Upper lobe of left lung (tissue), 6 donors: Measurements from ENCODE around the gene RIMBP2. TPM values are rescaled to one million over a fixed set of nuclear protein-coding genes. Genes with fewer than 3 reads are reported as not detected.
"Not testable (repeated sequence)": the region's sequence is repeated elsewhere in the genome, so short reads cannot be mapped to it uniquely, and the experiment has no call there.

Source experiments
- ATAC-seq, 2 donors: fragments of 200-7000 bp; cut with Tn5 transposase; one replicate each; pipeline ENCODE4 v1.9.1; 2022; ENCODE audit warnings: mild to moderate bottlenecking in 2 of 2, moderate library complexity in 2 of 2; ENCODE audit not compliant: low FRiP score in 2 of 2
- DNase-seq, 2 donors: peaks; one replicate each; pipeline ENCODE4 v3.0.0-alpha.2; 2019 to 2020
- H3K27ac ChIP-seq, 4 donors: fragments of 200-600 bp; sonication (generic); one replicate each; pipeline ENCODE4 v1.5.1; 2016 to 2019
- H3K27me3 ChIP-seq, 4 donors: fragments of 200-600 bp; sonication (generic); one replicate each; pipeline ENCODE4 v1.5.1; 2017 to 2019
- H3K36me3 ChIP-seq, 4 donors: fragments of 200-600 bp; sonication (generic); one replicate each; pipeline ENCODE4 v1.5.1; 2016 to 2019
- H3K4me1 ChIP-seq, 4 donors: fragments of 200-600 bp; sonication (generic); one replicate each; pipeline ENCODE4 v1.5.1; 2018 to 2019
- H3K4me3 ChIP-seq, 4 donors: fragments of 200-600 bp; sonication (generic); one replicate each; pipeline ENCODE4 v1.5.1; 2017 to 2019; ENCODE audit warnings: mild to moderate bottlenecking in 2 of 4, moderate library complexity in 1 of 4
- H3K9me3 ChIP-seq, 4 donors: fragments of 200-600 bp; sonication (generic); one replicate each; pipeline ENCODE4 v1.5.1; 2018 to 2019
- EP300 ChIP-seq, 4 donors: sonication (generic); formaldehyde crosslinking; IDR thresholded peaks; one replicate each; pipeline ENCODE4 v1.5.1; 2017; ENCODE audit warnings: antibody characterized with exemption in 4 of 4, control low read depth in 2 of 4
- POLR2A ChIP-seq, 4 donors: fragments of 450-650 bp; IDR thresholded peaks; one replicate each; pipeline ENCODE4 v1.5.1; 2016 to 2017; ENCODE audit warnings: antibody characterized with exemption in 4 of 4, mild to moderate bottlenecking in 2 of 4
- POLR2AphosphoS5 ChIP-seq, 2 donors: sonication (generic); formaldehyde crosslinking; IDR thresholded peaks; one replicate each; pipeline ENCODE4 v1.5.1; 2017; ENCODE audit warnings: antibody characterized with exemption in 2 of 2
- WGBS, 2 donors: methylation state at CpG; one replicate each; pipeline ENCODE4 v1.1.5; 2017 to 2018; 5-methylcytosine and 5-hydroxymethylcytosine counted together
- total RNA-seq, 6 donors: library from RNA; depleted of rRNA in 4 of 6; stranded (reverse); fragments of >200 nt in 4 of 6; gene quantifications; one replicate each; pipeline versions ENCODE4 v1.1.0 to v1.2.1, GENCODE V29; 2016 to 2021
- TF ChIP-seq, protein P1 (sequence below), 6 experiments: fragments of 450-650 bp in 4 of 6; fragments of 200-600 bp in 2 of 6; sonication (generic) in 2 of 6; IDR thresholded peaks; one replicate each; pipeline ENCODE4 v1.5.1; 2016 to 2019; ENCODE audit warnings: antibody characterized with exemption in 6 of 6
- donor health status: DM: no; HTN: no; CAD: no; lungs with moderate emphysema.
- donor health status: DM: no; HTN: yes; CAD: no; lungs with severe emphysema.

Gene RIMBP2
- total RNA-seq, 6 donors from 2014 or later: 0.23 to 3.9 (median 0.44) TPM; not detected in 1

DNA sequence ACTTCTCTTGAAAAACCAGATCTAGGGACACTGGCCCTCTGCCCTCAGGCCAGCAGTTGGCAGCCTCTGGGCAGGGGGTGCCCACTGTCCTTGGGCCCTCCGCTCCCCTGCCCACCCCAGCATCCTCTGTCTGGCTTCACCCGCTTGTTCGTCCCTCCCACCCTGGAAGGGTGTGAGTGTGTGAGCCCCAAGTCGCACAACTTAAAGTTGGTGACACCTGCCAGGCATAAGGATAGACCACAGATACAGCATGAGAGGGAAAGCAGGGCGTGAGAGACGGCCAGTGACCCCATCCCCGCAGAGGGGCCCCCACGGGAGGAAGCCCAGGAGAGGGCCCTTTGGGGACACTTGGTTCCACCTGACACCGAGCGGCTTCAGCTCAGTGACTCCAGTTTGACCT is 23.5 kb upstream of the RIMBP2 start:
- TF ChIP-seq, protein P1, sequence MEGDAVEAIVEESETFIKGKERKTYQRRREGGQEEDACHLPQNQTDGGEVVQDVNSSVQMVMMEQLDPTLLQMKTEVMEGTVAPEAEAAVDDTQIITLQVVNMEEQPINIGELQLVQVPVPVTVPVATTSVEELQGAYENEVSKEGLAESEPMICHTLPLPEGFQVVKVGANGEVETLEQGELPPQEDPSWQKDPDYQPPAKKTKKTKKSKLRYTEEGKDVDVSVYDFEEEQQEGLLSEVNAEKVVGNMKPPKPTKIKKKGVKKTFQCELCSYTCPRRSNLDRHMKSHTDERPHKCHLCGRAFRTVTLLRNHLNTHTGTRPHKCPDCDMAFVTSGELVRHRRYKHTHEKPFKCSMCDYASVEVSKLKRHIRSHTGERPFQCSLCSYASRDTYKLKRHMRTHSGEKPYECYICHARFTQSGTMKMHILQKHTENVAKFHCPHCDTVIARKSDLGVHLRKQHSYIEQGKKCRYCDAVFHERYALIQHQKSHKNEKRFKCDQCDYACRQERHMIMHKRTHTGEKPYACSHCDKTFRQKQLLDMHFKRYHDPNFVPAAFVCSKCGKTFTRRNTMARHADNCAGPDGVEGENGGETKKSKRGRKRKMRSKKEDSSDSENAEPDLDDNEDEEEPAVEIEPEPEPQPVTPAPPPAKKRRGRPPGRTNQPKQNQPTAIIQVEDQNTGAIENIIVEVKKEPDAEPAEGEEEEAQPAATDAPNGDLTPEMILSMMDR (IDR thresholded peaks at IDR 0.05): no peak
- no peak for TF ChIP-seq EP300 (IDR thresholded peaks at IDR 0.05)
- TF ChIP-seq POLR2A (IDR thresholded peaks at IDR 0.05): no peak
- no peak for TF ChIP-seq POLR2AphosphoS5 (IDR thresholded peaks at IDR 0.05)
- Histone ChIP-seq H3K4me1 (no peaks in the 10 kb centered on the region), H3K4me3 (no peak overlapping the region), H3K36me3 (no peaks in the 10 kb centered on the region), H3K27me3 (no peaks in the 10 kb centered on the region), H3K9me3 (no peaks in the 10 kb centered on the region), H3K27ac (no peak overlapping the region)
- ATAC-seq: peak in 1 of 2 donors; percentile 16
- WGBS, 2 donors: 84 to 92% methylated on average over 10 of the region's 10 CpGs
- no peak for DNase-seq

DNA sequence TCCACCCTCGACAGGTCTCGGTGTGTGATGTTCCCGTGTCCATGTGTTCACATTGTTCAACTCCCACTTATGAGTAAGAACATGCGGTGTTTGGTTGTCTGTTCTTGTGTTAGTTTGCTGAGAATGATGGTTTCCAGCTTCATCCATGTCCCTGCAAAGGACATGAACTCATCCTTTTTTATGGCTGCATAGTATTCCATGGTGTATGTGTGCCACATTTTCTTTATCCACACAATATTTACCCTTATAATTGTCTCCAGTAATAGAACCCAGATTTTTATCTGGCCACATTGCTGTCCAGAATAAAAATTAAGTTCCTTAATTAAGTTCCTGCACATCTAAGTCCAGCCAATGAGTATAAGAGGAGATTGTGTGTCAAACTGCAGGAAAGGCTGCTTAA is 22.3 kb upstream of the RIMBP2 start:
- WGBS, 2 donors: 86 to 96% methylated on average over 4 of the region's 4 CpGs
- ATAC-seq, H3K27me3 ChIP-seq: not testable (repeated sequence)

DNA sequence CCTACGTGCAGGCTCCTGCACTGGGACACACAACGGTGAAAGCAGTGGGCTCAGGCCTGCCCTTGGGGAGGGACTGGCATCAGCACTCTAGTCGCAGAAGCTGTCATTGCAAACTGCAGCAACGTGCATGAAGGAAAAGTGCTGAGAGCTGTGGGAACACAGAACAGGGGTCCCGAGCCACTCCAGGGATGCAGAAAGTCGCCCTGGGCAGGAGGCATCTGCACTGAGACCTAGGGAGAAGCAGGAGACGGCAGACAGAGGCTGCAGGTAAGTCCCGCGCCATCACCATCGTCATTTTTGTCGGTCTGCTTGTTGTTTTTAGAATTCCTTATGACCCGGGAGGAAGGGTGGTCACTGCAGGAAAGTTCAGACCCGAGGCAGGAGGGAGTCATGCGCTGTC is 21.6 kb upstream of the RIMBP2 start:
- no peak for ATAC-seq
- WGBS, 2 donors: 43 to 50% methylated on average over 14 of the region's 14 CpGs
- Histone ChIP-seq H3K27ac (no peak overlapping the region), H3K9me3 (no peaks in the 10 kb centered on the region), H3K4me3 (no peak overlapping the region), H3K36me3 (no peaks in the 10 kb centered on the region), H3K4me1 (no peaks in the 10 kb centered on the region), H3K27me3 (no peaks in the 10 kb centered on the region)
- TF ChIP-seq EP300 (IDR thresholded peaks at IDR 0.05) (no peak), POLR2AphosphoS5 (IDR thresholded peaks at IDR 0.05) (no peak), POLR2A (IDR thresholded peaks at IDR 0.05) (no peak)
- TF ChIP-seq, protein P1 (IDR thresholded peaks at IDR 0.05): no peak
- DNase-seq: no peak

More for the DNA sequence above, 22.3 kb upstream of the RIMBP2 start:
- not testable (repeated sequence) for DNase-seq, H3K9me3 ChIP-seq, H3K27ac ChIP-seq, H3K4me3 ChIP-seq, H3K36me3 ChIP-seq, H3K4me1 ChIP-seq

GRCh38 chr12:130729344-130729743 is 13.2 kb upstream of the RIMBP2 start:
- Histone ChIP-seq H3K9me3 (peaks cover 0 to 5% (median 2%) of the 10 kb centered on the region in 4 donors), H3K4me1 (no peaks in the 10 kb centered on the region), H3K27me3 (no peaks in the 10 kb centered on the region), H3K4me3 (no peak overlapping the region), H3K36me3 (no peaks in the 10 kb centered on the region), H3K27ac (no peak overlapping the region)
- ATAC-seq (no peak), DNase-seq (no peak)
- 40 to 58% methylated on average over 8 to 9 of the region's 9 CpGs for WGBS, 2 donors
- no peak for TF ChIP-seq EP300 (IDR thresholded peaks at IDR 0.05)
- TF ChIP-seq, protein P1 (IDR thresholded peaks at IDR 0.05): no peak
- TF ChIP-seq POLR2A (IDR thresholded peaks at IDR 0.05): no peak
- TF ChIP-seq POLR2AphosphoS5 (IDR thresholded peaks at IDR 0.05): no peak

DNA sequence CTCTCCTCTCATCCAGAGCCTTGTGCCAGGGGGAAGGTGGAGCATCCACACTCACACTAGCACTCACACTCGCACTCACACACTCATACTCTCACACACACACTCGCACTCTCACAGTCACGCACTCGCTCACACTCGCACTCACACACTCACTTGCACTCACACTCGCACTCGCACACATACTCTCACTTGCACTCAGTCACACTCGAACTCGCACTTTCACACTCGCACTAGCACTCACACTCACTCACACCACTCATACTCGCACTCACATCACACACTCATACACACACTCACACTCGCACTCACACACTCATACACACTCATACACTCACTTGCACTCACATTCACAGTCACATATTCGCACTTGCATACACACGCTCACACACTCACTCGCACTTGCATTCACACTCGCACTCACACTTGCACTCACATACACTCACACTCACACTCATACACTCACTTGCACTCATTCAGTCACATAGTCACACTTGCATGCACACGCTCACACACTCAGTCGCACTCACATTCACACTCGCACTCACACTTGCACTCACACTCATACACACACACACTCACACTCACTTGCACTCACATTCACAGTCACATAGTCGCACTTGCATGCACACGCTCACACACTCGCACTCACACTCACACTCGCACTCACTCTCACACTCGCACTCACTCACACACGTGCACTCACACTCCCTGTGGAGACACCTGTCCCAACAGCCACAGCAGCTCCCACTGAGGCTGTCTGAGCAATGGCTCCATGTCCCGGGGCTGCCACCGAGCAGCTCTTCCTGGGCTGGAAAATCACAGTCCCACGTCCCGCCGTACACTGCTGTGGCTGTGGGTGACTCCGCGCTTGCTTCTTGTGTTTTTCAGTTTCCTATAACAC is 12.3 kb upstream of the RIMBP2 start:
- TF ChIP-seq POLR2A (IDR thresholded peaks at IDR 0.05): no peak
- TF ChIP-seq, protein P1 (IDR thresholded peaks at IDR 0.05): no peak
- no peak for TF ChIP-seq EP300 (IDR thresholded peaks at IDR 0.05)
- TF ChIP-seq POLR2AphosphoS5 (IDR thresholded peaks at IDR 0.05): no peak
- 90 to 92% methylated on average over 32 of the region's 32 CpGs for WGBS, 2 donors
- Histone ChIP-seq H3K9me3 (peaks cover 0 to 5% (median 3%) of the 10 kb centered on the region in 4 donors), H3K27me3 (no peaks in the 10 kb centered on the region), H3K4me1 (no peaks in the 10 kb centered on the region), H3K36me3 (no peaks in the 10 kb centered on the region), H3K4me3 (no peak overlapping the region), H3K27ac (no peak overlapping the region)
- ATAC-seq (no peak), DNase-seq (no peak)
